ENCODE results near the gene SNRPN. TPM values are rescaled to one million over a fixed set of nuclear protein-coding genes. Genes with fewer than 3 reads are reported as not detected.

The SNRPN gene
- total RNA-seq, 1 donor from 2014 or later, result 442 TPM

DNA sequence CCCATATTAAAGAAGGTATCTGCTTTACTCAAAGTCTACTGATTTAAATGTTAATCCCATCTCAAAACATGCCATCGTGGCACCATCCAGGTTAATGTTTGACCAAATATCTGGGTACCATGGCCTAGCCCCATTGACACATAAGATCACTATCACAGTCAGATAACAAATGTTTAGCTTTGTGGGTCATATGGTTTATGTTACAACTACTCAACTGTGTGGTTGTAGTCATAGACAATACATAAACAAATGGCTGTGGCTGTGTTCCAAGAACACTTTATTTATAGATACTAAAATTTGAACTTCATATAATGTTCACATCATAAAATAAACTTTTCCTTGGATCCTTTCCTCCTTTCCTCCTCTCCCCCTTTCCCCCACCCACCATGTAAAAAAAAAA lies 9.8 kb upstream of the SNRPN start:
- Mint-ChIP-seq H3K4me1 (no peaks in the 10 kb centered on the region), H3K27ac (no peak overlapping the region), H3K9me3 (peaks cover 7% of the 10 kb centered on the region), H3K27me3 (ENCODE audit: insufficient read depth, low read depth) (no peaks in the 10 kb centered on the region), H3K4me3 (no peak overlapping the region), H3K36me3 (peaks cover 2% of the 10 kb centered on the region)
- Histone ChIP-seq H3K9ac (no peak overlapping the region), H4K20me1 (ENCODE audit: low read depth) (no peaks in the 10 kb centered on the region), H3K27me3 (no peaks in the 10 kb centered on the region), H3K4me1 (no peaks in the 10 kb centered on the region), H3F3A (ENCODE audit: low read depth) (peaks cover 2% of the 10 kb centered on the region), H3K4me3 (no peak overlapping the region), H3K4me2 (no peak overlapping the region), H3K9me3 (ENCODE audit: low read depth) (no peaks in the 10 kb centered on the region), H2AFZ (replicated peaks) (no peak overlapping the region), H3K79me2 (ENCODE audit: low read depth) (no peaks in the 10 kb centered on the region), H3K27ac (no peak overlapping the region), H3K36me3 (no peaks in the 10 kb centered on the region)
- no peak for DNase-seq (ENCODE audit: low spot score)
- no peak for TF ChIP-seq EZH2 (IDR thresholded peaks at IDR 0.05)
- TF ChIP-seq EZH2phosphoT487 (IDR thresholded peaks at IDR 0.05), result no peak
- TF ChIP-seq CTCF (IDR thresholded peaks at IDR 0.05), result no peak

DNA sequence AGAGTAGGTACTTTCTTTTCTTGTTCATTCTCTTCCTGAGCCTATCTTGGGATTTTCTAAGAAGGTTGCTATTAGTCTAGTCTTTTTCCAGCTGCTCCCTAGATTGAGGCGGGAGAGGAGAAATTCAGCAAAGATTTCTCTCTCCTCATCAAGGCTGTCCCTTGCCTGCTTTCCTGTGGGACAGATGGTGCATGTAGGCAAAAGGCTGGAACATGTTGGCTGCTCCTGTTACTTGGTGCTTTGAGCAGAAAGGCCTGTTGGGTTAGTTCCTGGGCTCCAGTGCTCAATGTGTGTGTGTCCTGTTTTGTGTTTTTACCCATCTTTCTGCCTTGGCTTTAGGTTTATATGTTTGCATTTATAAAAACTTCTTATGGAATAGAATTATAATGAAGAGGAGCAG lies 9.1 kb upstream of the SNRPN start:
- no peaks in the 10 kb centered on the region for H3K36me3 ChIP-seq
- H3K27ac ChIP-seq, result no peak overlapping the region
- no peaks in the 10 kb centered on the region for H3K4me1 ChIP-seq
- Mint-ChIP-seq H3K4me1 (no peaks in the 10 kb centered on the region), H3K9me3 (peaks cover 7% of the 10 kb centered on the region), H3K36me3 (no peaks in the 10 kb centered on the region), H3K27me3 (ENCODE audit: insufficient read depth, low read depth) (no peaks in the 10 kb centered on the region), H3K27ac (no peak overlapping the region), H3K4me3 (no peak overlapping the region)
- no peak overlapping the region for H3K9ac ChIP-seq
- H3K4me3 ChIP-seq, result no peak overlapping the region
- TF ChIP-seq EZH2phosphoT487 (IDR thresholded peaks at IDR 0.05) (no peak), EZH2 (IDR thresholded peaks at IDR 0.05) (no peak), CTCF (IDR thresholded peaks at IDR 0.05) (no peak)
- H2AFZ ChIP-seq (replicated peaks), result no peak overlapping the region
- no peaks in the 10 kb centered on the region for H3K79me2 ChIP-seq (ENCODE audit: low read depth)
- peaks cover 9% of the 10 kb centered on the region for H3F3A ChIP-seq (ENCODE audit: low read depth)
- no peaks in the 10 kb centered on the region for H3K27me3 ChIP-seq
- no peaks in the 10 kb centered on the region for H3K9me3 ChIP-seq (ENCODE audit: low read depth)
- DNase-seq (ENCODE audit: low spot score), result no peak
- no peak overlapping the region for H3K4me2 ChIP-seq
- no peaks in the 10 kb centered on the region for H4K20me1 ChIP-seq (ENCODE audit: low read depth)

DNA sequence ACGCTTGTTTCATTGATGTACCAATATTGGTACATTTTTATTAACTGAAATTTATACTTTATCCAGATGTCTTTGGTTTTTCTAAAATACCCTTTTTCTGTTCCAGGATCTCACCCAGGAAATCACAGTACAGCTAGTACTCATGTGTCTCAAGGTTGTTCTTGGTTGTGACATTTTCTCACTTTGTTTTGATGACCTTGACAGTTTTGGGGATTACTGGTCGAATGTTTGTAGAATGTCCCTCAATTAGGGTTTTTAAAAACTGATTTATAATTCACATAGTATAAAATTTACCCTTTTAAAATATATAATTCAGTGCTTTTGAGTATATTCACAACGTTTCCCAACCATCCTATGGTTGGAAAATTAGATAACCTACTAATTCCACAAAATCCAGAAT lies 6.3 kb upstream of the SNRPN start:
- no peaks in the 10 kb centered on the region for H3K9me3 ChIP-seq (ENCODE audit: low read depth)
- no peaks in the 10 kb centered on the region for H3K27me3 Mint-ChIP-seq (ENCODE audit: insufficient read depth, low read depth)
- H3K4me2 ChIP-seq, result no peak overlapping the region
- no peak for DNase-seq (ENCODE audit: low spot score)
- no peak overlapping the region for H3K27ac ChIP-seq
- H3F3A ChIP-seq (ENCODE audit: low read depth), result peaks cover 26% of the 10 kb centered on the region
- H3K27ac Mint-ChIP-seq, result no peak overlapping the region
- H3K4me1 ChIP-seq, result peaks cover 21% of the 10 kb centered on the region
- peaks cover 3% of the 10 kb centered on the region for H3K4me1 Mint-ChIP-seq
- peaks cover 19% of the 10 kb centered on the region for H3K79me2 ChIP-seq (ENCODE audit: low read depth)
- no peak overlapping the region for H3K9ac ChIP-seq
- no peak overlapping the region for H3K4me3 ChIP-seq
- no peak overlapping the region for H3K4me3 Mint-ChIP-seq
- H3K27me3 ChIP-seq, result no peaks in the 10 kb centered on the region
- H3K36me3 ChIP-seq, result no peaks in the 10 kb centered on the region
- H3K9me3 Mint-ChIP-seq, result peaks cover 2% of the 10 kb centered on the region
- H4K20me1 ChIP-seq (ENCODE audit: low read depth), result no peaks in the 10 kb centered on the region
- peaks cover 3% of the 10 kb centered on the region for H3K36me3 Mint-ChIP-seq
- TF ChIP-seq CTCF (IDR thresholded peaks at IDR 0.05), result no peak
- TF ChIP-seq EZH2phosphoT487 (IDR thresholded peaks at IDR 0.05), result no peak
- no peak for TF ChIP-seq EZH2 (IDR thresholded peaks at IDR 0.05)
- H2AFZ ChIP-seq (replicated peaks), result no peak overlapping the region

Data from neural progenitor cell (in vitro differentiated cells).